HFF-Myc (cell line): ENCODE measurements around the gene ERCC1.

Experiments
- DNase-seq: peaks from one replicate; pipeline ENCODE4 v3.0.0-alpha.2; 2011; ENCODE audit warnings: low read depth; ENCODE audit errors: extremely low read depth
- H3K4me3 ChIP-seq: replicated peaks from 2 replicates; pipeline ENCODE4 v1.5.1; 2011; ENCODE audit warnings: low read depth, mild to moderate bottlenecking, control low read depth, low read length
- CTCF ChIP-seq: IDR thresholded peaks from 2 replicates; pipeline ENCODE4 v1.5.1; 2012; ENCODE audit warnings: mild to moderate bottlenecking, low read depth, low read length, control low read depth; ENCODE audit errors: missing control alignments

The ERCC1 gene

DNA sequence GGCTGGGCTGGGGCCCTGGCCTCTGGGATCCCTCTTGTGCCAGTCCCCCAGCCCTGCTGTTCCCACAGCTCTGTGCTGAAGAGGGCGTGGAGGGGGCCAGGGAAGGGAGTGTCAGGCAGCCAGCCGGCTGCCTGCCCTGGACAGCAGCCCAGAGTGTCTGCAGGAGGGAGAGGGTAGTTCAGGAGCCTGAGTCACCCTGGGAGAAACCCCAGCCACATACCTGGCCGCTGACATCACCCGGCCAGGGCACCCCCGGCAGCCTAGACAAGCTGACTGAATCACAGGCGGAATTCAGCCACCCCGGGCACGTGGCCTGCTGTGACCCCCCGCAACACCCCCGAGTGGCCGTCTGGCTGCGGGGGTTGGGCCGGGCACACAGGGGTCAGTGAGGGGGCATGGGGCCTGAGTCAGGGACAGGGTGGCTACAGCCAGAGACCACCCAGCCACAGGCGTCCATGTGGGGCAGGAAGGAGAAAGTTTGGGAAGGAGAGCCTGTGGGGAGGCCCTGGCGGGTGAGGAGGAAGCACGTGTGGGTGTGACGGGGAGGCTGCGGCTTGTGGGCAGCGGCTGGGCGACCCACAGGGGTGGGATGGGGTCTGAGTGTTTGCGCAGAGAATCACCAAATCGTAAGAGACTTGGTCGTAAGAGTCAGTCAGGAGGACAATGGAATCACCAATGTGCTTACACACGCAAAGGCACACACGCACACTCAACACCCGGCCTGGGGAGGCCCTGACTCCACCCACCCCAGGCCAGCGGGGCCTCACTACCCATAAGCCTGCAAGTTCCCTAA, 32.2 kb upstream of the ERCC1 start:
- no peak for DNase-seq
- TF ChIP-seq CTCF = no peak
- peak overlapping the region; percentile 10 for H3K4me3 ChIP-seq

GRCh38 chr19:45451850-45452387, 28.2 kb upstream of the ERCC1 start:
- H3K4me3 ChIP-seq = no peak overlapping the region
- no peak for TF ChIP-seq CTCF

DNA sequence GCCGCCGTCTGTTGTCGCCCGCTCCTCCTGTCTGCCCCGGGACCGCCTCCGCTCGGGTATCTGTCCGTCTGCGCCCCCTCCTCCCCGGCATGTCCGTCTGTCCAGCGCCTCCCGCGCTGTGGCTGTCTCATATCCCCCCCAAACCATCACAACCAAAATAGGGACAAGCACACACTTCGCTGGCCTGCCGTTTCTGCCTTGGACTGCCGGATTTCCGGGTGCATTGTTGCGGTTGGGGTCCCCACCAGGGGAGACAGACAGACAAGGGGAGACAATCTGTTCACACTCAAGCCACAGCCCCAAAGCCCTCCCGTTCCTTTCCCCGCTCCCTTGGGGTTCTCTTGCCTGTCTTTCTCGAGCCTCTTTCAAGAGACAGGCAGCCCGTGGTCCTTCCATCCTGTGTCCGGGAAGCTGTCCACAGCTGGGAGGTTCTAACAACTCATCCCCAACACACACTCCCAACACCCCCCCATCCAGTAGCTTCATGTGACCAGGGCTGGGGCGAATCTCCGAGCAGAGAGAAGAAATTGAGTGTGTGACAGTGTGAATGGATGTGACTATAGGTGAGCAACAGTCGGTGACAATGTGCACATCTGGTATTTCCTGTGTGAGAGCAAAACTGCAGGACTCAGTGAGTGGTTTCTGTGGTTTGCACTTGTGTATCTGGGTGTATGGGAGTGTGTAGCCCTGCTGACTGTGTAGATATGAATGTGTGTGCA, 27.6 kb upstream of the ERCC1 start:
- H3K4me3 ChIP-seq = peak overlapping the region; percentile 51
- TF ChIP-seq CTCF = no peak
- no peak for DNase-seq

More at GRCh38 chr19:45451850-45452387, 28.2 kb upstream of the ERCC1 start:
- DNase-seq = no peak

- peak overlapping the region; percentile 51 for H3K4me3 ChIP-seq
- TF ChIP-seq CTCF = no peak
- DNase-seq = no peak
Observed at GRCh38 chr19:45450012-45450333, 26.3 kb upstream of the ERCC1 start.

DNA sequence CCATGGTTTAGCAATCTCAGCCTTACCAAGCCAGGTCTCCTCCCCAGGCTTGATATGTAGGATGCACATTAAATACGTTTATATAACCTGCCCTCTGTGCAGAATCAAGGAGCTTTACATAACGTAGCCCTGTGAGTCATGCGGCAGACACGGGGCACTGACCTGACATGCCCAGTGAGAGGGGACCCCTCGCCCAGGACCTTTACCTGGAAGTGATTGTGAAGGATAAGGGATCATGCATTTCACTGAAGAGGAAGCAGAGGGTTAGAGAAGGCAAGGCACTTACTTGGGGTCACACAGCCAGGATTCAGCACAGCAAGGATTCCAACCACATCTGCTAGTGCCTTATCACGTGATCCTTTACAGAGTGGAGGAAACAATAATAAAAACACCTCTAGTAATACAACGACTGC, 25.2 kb upstream of the ERCC1 start:
- no peak overlapping the region for H3K4me3 ChIP-seq
- no peak for TF ChIP-seq CTCF
- DNase-seq = no peak

DNA sequence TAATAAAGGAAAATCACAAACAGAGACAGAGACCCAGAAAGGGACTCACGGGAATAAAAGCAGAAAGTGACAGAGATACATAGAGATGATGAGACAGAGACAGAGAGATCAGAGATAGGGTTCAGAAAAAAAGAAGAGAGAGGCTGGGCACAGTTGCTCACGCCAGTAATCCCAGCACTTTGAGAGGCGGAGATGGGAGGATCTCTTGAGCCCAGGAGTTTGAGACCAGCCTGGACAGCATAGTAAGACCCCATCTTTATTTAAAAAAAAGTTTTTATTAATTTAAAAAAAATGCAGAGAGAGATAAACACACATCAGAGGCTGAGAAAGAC, 24.7 kb upstream of the ERCC1 start:
- H3K4me3 ChIP-seq = no peak overlapping the region
- no peak for TF ChIP-seq CTCF
- DNase-seq = no peak

DNA sequence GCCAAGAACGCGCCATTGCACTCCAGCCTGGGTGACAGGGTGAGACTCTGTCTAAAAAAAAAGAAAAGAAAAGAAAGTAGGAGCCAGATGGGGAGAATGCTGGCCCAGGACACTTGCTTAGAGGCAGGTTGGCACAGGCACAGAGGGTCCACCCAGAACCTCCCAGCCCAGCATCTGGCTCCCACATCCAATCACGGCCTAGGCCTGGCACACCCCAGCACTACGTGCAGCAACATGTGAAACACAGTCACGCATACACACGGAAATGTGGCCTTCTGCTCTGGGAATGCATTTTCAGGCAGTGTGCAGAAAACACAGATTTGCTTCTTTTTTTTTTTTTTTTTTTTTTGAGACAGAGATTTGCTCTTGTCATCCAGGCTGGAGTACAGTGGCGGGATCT, 23.2 kb upstream of the ERCC1 start:
- no peak overlapping the region for H3K4me3 ChIP-seq
- no peak for DNase-seq
- no peak for TF ChIP-seq CTCF
